Heart right ventricle (tissue), 16 donors: ENCODE measurements around the gene PRR15. TPM values are rescaled to one million over a fixed set of nuclear protein-coding genes. Genes with fewer than 3 reads are reported as not detected.

Experiments
- ATAC-seq, 8 donors: fragments of 200-7000 bp; cut with Tn5 transposase; one replicate each; pipeline ENCODE4 v1.9.1; 2020; ENCODE audit warnings: mild to moderate bottlenecking in 8 of 8, moderate library complexity in 8 of 8, moderate number of reproducible peaks in 1 of 8
- DNase-seq, 2 donors: peaks; one replicate each; pipeline ENCODE4 v3.0.0-alpha.2; 2020
- H3K27ac ChIP-seq, 10 donors: fragments of 200-600 bp; sonication (generic) in 2 of 10; one replicate each; pipeline versions ENCODE4 v1.5.0 to v1.8.0; 2020 to 2022; ENCODE audit warnings: mild to moderate bottlenecking in 3 of 10
- H3K27me3 ChIP-seq, 7 donors: fragments of 200-600 bp; one replicate each; pipeline ENCODE4 v1.8.0; 2021 to 2022; ENCODE audit warnings: mild to moderate bottlenecking in 2 of 7
- H3K36me3 ChIP-seq, 9 donors: fragments of 200-600 bp; sonication (generic) in 1 of 9; one replicate each; pipeline versions ENCODE4 v1.5.0 to v1.8.0; 2020 to 2022; ENCODE audit warnings: mild to moderate bottlenecking in 2 of 9
- H3K4me1 ChIP-seq, 9 donors: fragments of 200-600 bp; sonication (generic) in 1 of 9; one replicate each; pipeline versions ENCODE4 v1.5.0 to v1.8.0; 2020 to 2022; ENCODE audit warnings: mild to moderate bottlenecking in 4 of 9
- H3K4me3 ChIP-seq, 10 donors: fragments of 200-600 bp; sonication (generic) in 2 of 10; one replicate each; pipeline versions ENCODE4 v1.5.0 to v1.8.0; 2020 to 2022; ENCODE audit warnings: mild to moderate bottlenecking in 7 of 10, moderate library complexity in 2 of 10
- H3K9me3 ChIP-seq, 11 donors: fragments of 200-600 bp in 10 of 11; sonication (generic) in 2 of 11; one replicate each; pipeline versions ENCODE4 v1.5.0 to v1.8.0; 2013 to 2022; ENCODE audit warnings: mild to moderate bottlenecking in 2 of 11, control low read depth in 1 of 11, moderate library complexity in 1 of 11
- CTCF ChIP-seq, 9 donors: fragments of 200-600 bp; sonication (generic) in 2 of 9; IDR thresholded peaks; one replicate each; pipeline versions ENCODE4 v1.5.0 to v1.8.0; 2021 to 2022; ENCODE audit warnings: antibody characterized with exemption in 9 of 9, mild to moderate bottlenecking in 5 of 9, moderate library complexity in 1 of 9
- WGBS, 2 donors: extraction: QIAGEN DNeasy Blood & Tissue Kit; methylation state at CpG; one replicate each; pipeline ENCODE4 v1.1.7; 2013; ENCODE audit warnings: inconsistent platforms in 1 of 2; 5-methylcytosine and 5-hydroxymethylcytosine counted together
- intact Hi-C, 10 donors: fragments of 100-400 bp; cut with DNase I; formaldehyde crosslinking; loops; one replicate each; pipeline versions ENCODE4 v1.11.1 to v1.14.2; 2022
- polyA plus RNA-seq, 2 donors: library from polyadenylated mRNA; stranded (reverse); fragments of 200-250 nt; gene quantifications; one replicate each; pipeline ENCODE4 v1.2.3, GENCODE V29; 2013
- total RNA-seq, 10 donors: library from RNA; stranded (reverse); fragmentation: NEBNext Ultra II Directional in 3 of 10; extraction: Animal tissue kit (Norgen Biotek cat#: 25700) in 3 of 10; gene quantifications; one replicate each; pipeline versions ENCODE4 v1.2.1 to v1.2.4, GENCODE V29; 2021 to 2023
- donor health status: Arrhythmogenic right ventricular cardiomyopathy.
- donor health status: ischemic (EF 13 %, LVEDD 7.1; RV severe dilation, severe dysfunction).
- donor health status: healthy with polysubstance abuse.
- donor health status: DM: no; HTN: yes; CAD: no.
- donor health status: DM: no; HTN: no; CAD: no.
- donor health status: ischemic (EF 25% LVEDD 6.9; RV normal size, moderate dysfunction).
- donor health status: ischemic (EF 25% LVEDD 5.7; RV mildly dilated, moderate dysfunction).
- donor health status: healthy.
- donor health status: DM: yes; HTN: yes; CAD: no.
- donor health status: Ischemic cardiomyopathy.
- donor health status: ischemic (EF 35%, LVEDD 5.7; RV mildly dilated, moderate dysfunction).
- donor health status: nonischemic (EF 11% LVEDD 7.7; RV severe dilation, severe dysfunction).
- donor health status: DM: yes; HTN: yes; CAD: no.
- donor health status: PGD.
- donor health status: ischemic (EF 29% LVEDD 5.4; RV normal size, mild dysfunction).
- donor health status: nonischemic (EF 23%, LVEDD 6.1; RV moderate dilation, normal function).

The PRR15 gene
- total and polyA plus RNA-seq, 12 donors: 0.14 to 0.49 (median 0.26) TPM; not detected in 5

- 94 to 95% methylated on average over 4 of the region's 4 CpGs for WGBS, 2 donors
- Histone ChIP-seq H3K36me3 (no peaks in the 10 kb centered on the region), H3K27ac (no peak overlapping the region), H3K27me3 (no peaks in the 10 kb centered on the region), H3K9me3 (no peaks in the 10 kb centered on the region), H3K4me1 (peaks cover 0 to 14% (median 0%) of the 10 kb centered on the region in 9 donors), H3K4me3 (no peak overlapping the region)
- no peak for TF ChIP-seq CTCF (IDR thresholded peaks at IDR 0.05)
- intact Hi-C loops: no loop called here
- no peak for DNase-seq
- ATAC-seq: no peak
Observed at GRCh38 chr7:29607259-29607658, 43.6 kb downstream of the PRR15 start.

- Histone ChIP-seq H3K9me3 (no peaks in the 10 kb centered on the region), H3K4me3 (no peak overlapping the region), H3K36me3 (no peaks in the 10 kb centered on the region), H3K27me3 (no peaks in the 10 kb centered on the region), H3K27ac (no peak overlapping the region), H3K4me1 (peaks cover 0 to 14% (median 0%) of the 10 kb centered on the region in 9 donors)
- DNase-seq (no peak), ATAC-seq (no peak)
- intact Hi-C loops: no loop called here
- 78% methylated on average over 4 of the region's 4 CpGs for WGBS, 2 donors
- no peak for TF ChIP-seq CTCF (IDR thresholded peaks at IDR 0.05)
Observed at GRCh38 chr7:29607889-29608288, 44.3 kb downstream of the PRR15 start.

GRCh38 chr7:29609162-29610037 lies 45.8 kb downstream of the PRR15 start:
- intact Hi-C loops: no loop called here
- Histone ChIP-seq H3K9me3 (no peaks in the 10 kb centered on the region), H3K27me3 (no peaks in the 10 kb centered on the region), H3K4me3 (no peak overlapping the region), H3K27ac (no peak overlapping the region), H3K4me1 (peaks cover 0 to 14% (median 0%) of the 10 kb centered on the region in 9 donors), H3K36me3 (no peaks in the 10 kb centered on the region)
- no peak for DNase-seq
- peak; percentile 29 to 69 (median 64) for TF ChIP-seq CTCF (IDR thresholded peaks at IDR 0.05)
- peak in 1 of 8 donors; percentile 63 for ATAC-seq
- WGBS, 2 donors: 54 to 55% methylated on average over 15 of the region's 15 CpGs

GRCh38 chr7:29610086-29610485 lies 46.5 kb downstream of the PRR15 start:
- DNase-seq: no peak

More at GRCh38 chr7:29610086-29610485, 46.5 kb downstream of the PRR15 start:
- peak in 1 of 9 donors; percentile 2 for TF ChIP-seq CTCF (IDR thresholded peaks at IDR 0.05)
- Histone ChIP-seq H3K9me3 (no peaks in the 10 kb centered on the region), H3K36me3 (no peaks in the 10 kb centered on the region), H3K4me3 (no peak overlapping the region), H3K27me3 (no peaks in the 10 kb centered on the region), H3K27ac (no peak overlapping the region), H3K4me1 (peaks cover 0 to 14% (median 0%) of the 10 kb centered on the region in 9 donors)
- 17 to 33% methylated on average over 2 of the region's 2 CpGs for WGBS, 2 donors
- ATAC-seq: peak in 1 of 8 donors; percentile 29
- intact Hi-C loops: no loop called here
